CD4-positive, alpha-beta T cell treated with Interleukin-4 for 1 hour (primary cell): Measurements from ENCODE around the gene MUC12.
A peak's percentile ranks its signal among the peaks of the same experiment; 100 is the strongest.
"Not testable (repeated sequence)": the region's sequence is repeated elsewhere in the genome, so short reads cannot be mapped to it uniquely, and the experiment has no call there.

ENCODE experiments used
- DNase-seq, 2 donors: peaks; one replicate each; pipeline ENCODE4 v3.0.0-alpha.2; 2020 to 2022

MUC12 gene

GRCh38 chr7:100991631-100992030 is 22.3 kb downstream of the MUC12 start:
- no peak for DNase-seq

- not testable (repeated sequence) for DNase-seq
Observed at GRCh38 chr7:100992280-100992679, 22.9 kb downstream of the MUC12 start.

GRCh38 chr7:100994671-100995070 is 25.3 kb downstream of the MUC12 start:
- not testable (repeated sequence) for DNase-seq

GRCh38 chr7:100998530-100998929 is 29.2 kb downstream of the MUC12 start:
- DNase-seq = not testable (repeated sequence)

- DNase-seq = not testable (repeated sequence)
Observed at GRCh38 chr7:100999334-100999733, 30.0 kb downstream of the MUC12 start.

GRCh38 chr7:101000025-101000424 is 30.7 kb downstream of the MUC12 start:
- DNase-seq = not testable (repeated sequence)

GRCh38 chr7:101002333-101002732 is 33.0 kb downstream of the MUC12 start:
- DNase-seq = not testable (repeated sequence)

GRCh38 chr7:101007361-101007760 is 38.0 kb downstream of the MUC12 start:
- DNase-seq = not testable (repeated sequence)

GRCh38 chr7:101009629-101010028 is 40.3 kb downstream of the MUC12 start:
- no peak for DNase-seq

- no peak for DNase-seq
Observed at GRCh38 chr7:101012931-101013330, 43.6 kb downstream of the MUC12 start.

GRCh38 chr7:101015626-101016025 is 46.3 kb downstream of the MUC12 start:
- DNase-seq = no peak

- DNase-seq = peak; percentile 71 to 75
Observed at GRCh38 chr7:101017064-101017777, 47.9 kb downstream of the MUC12 start.

- DNase-seq = no peak
Observed at GRCh38 chr7:101018271-101019167, 49.2 kb downstream of the MUC12 start.

GRCh38 chr7:101020444-101020843 is 51.1 kb downstream of the MUC12 start:
- no peak for DNase-seq

- no peak for DNase-seq
Observed at GRCh38 chr7:101021703-101022102, 52.3 kb downstream of the MUC12 start.

GRCh38 chr7:101023839-101024238 is 54.5 kb downstream of the MUC12 start:
- no peak for DNase-seq

GRCh38 chr7:101031082-101031481 is 61.7 kb downstream of the MUC12 start:
- DNase-seq = no peak

GRCh38 chr7:101035941-101036340 is 66.6 kb downstream of the MUC12 start:
- DNase-seq = no peak

GRCh38 chr7:101041283-101041682 is 71.9 kb downstream of the MUC12 start:
- DNase-seq = not testable (repeated sequence)

- DNase-seq = peak; percentile 16 to 44
Observed at GRCh38 chr7:101058355-101058754, 89.0 kb downstream of the MUC12 start.

- no peak for DNase-seq
Observed at GRCh38 chr7:101059620-101059942, 90.2 kb downstream of the MUC12 start.

- no peak for DNase-seq
Observed at GRCh38 chr7:101060992-101061391, 91.6 kb downstream of the MUC12 start.

- DNase-seq = not testable (repeated sequence)
Observed at GRCh38 chr7:101064176-101064550, 94.8 kb downstream of the MUC12 start.

- DNase-seq = not testable (repeated sequence)
Observed at GRCh38 chr7:101065162-101065561, 95.8 kb downstream of the MUC12 start.
